GM23338 (cell line): ENCODE measurements around the gene LAPTM4A. TPM values are rescaled to one million over a fixed set of nuclear protein-coding genes. Genes with fewer than 3 reads are reported as not detected.
A peak's percentile ranks its signal among the peaks of the same experiment; 100 is the strongest.

Source experiments
- ATAC-seq: fragments of 200-7000 bp; cut with Tn5 transposase; 3 replicates; pipeline ENCODE4 v1.9.1; 2020
- DNase-seq: peaks from one replicate; pipeline ENCODE4 v3.0.0-alpha.2; 2015; ENCODE audit warnings: low spot score
- H2AFZ ChIP-seq: fragments of 200-600 bp; sonication (generic); 2 replicates; pipeline ENCODE4 v1.8.0; 2016; ENCODE audit warnings: antibody characterized with exemption, mild to moderate bottlenecking, moderate library complexity
- H3F3A ChIP-seq: fragments of 200-600 bp; sonication (generic); replicated peaks from 2 replicates; pipeline ENCODE4 v1.8.0; 2017; ENCODE audit warnings: antibody characterized with exemption, mixed run types, low read depth
- H3K27ac ChIP-seq: fragments of 200-600 bp; sonication (generic); 2 replicates; pipeline ENCODE4 v1.6.1; 2016; ENCODE audit warnings: low read depth
- H3K27me3 ChIP-seq: fragments of 200-600 bp; sonication (generic); 2 replicates; pipeline ENCODE4 v1.8.0; 2016; ENCODE audit warnings: mild to moderate bottlenecking, mixed run types, moderate library complexity; ENCODE audit not compliant: insufficient read depth
- H3K36me3 ChIP-seq: fragments of 200-600 bp; sonication (generic); 2 replicates; pipeline ENCODE4 v1.8.0; 2016; ENCODE audit warnings: mild to moderate bottlenecking; ENCODE audit not compliant: insufficient read depth
- H3K4me1 ChIP-seq: fragments of 200-600 bp; sonication (generic); 2 replicates; pipeline ENCODE4 v1.8.0; 2016; ENCODE audit warnings: mild to moderate bottlenecking, moderate library complexity; ENCODE audit not compliant: insufficient read depth
- H3K4me2 ChIP-seq: fragments of 200-600 bp; sonication (generic); 2 replicates; pipeline ENCODE4 v1.7.1; 2017; ENCODE audit warnings: mixed run types
- H3K4me3 ChIP-seq: fragments of 200-600 bp; sonication (generic); 2 replicates; pipeline ENCODE4 v1.6.1; 2016; ENCODE audit warnings: mixed run types
- H3K79me2 ChIP-seq: fragments of 200-600 bp; sonication (generic); replicated peaks from 2 replicates; pipeline ENCODE4 v1.8.0; 2017; ENCODE audit warnings: mild to moderate bottlenecking; ENCODE audit not compliant: insufficient read depth
- H3K9me2 ChIP-seq: fragments of 200-600 bp; sonication (generic); 2 replicates; pipeline ENCODE4 v1.8.0; 2017; ENCODE audit not compliant: insufficient read depth
- H4K20me1 ChIP-seq: fragments of 200-600 bp; sonication (generic); replicated peaks from 2 replicates; pipeline ENCODE4 v1.8.0; 2017; ENCODE audit warnings: mild to moderate bottlenecking; ENCODE audit not compliant: insufficient read depth
- H3K27ac Mint-ChIP-seq: 2 replicates; pipeline ENCODE4 v1.8.0; 2020; ENCODE audit warnings: inconsistent platforms, mild to moderate bottlenecking, moderate library complexity, mixed read lengths
- H3K27me3 Mint-ChIP-seq: 3 replicates; pipeline ENCODE4 v1.8.0; 2022; ENCODE audit warnings: low read depth, mild to moderate bottlenecking, moderate library complexity, mixed read lengths, inconsistent platforms; ENCODE audit not compliant: insufficient read depth, poor library complexity
- H3K36me3 Mint-ChIP-seq: 3 replicates; pipeline ENCODE4 v1.8.0; 2021; ENCODE audit warnings: low read depth, mild to moderate bottlenecking, inconsistent platforms, moderate library complexity, mixed read lengths
- H3K4me1 Mint-ChIP-seq: 3 replicates; pipeline ENCODE4 v1.8.0; 2020; ENCODE audit warnings: mild to moderate bottlenecking, inconsistent platforms, mixed read lengths
- H3K4me3 Mint-ChIP-seq: 3 replicates; pipeline ENCODE4 v1.8.0; 2021; ENCODE audit warnings: moderate library complexity, mild to moderate bottlenecking, inconsistent platforms, mixed read lengths
- H3K9me3 Mint-ChIP-seq: 3 replicates; pipeline ENCODE4 v1.8.0; 2020; ENCODE audit warnings: moderate library complexity, mild to moderate bottlenecking, inconsistent platforms, mixed read lengths
- CREB1 ChIP-seq: fragments of 250-450 bp; sonication (Bioruptor Pico); IDR thresholded peaks from 2 replicates; pipeline ENCODE4 v1.5.0; 2020; ENCODE audit warnings: low read depth, mild to moderate bottlenecking, moderate library complexity
- EZH2phosphoT487 ChIP-seq: fragments of 200-600 bp; sonication (generic); IDR thresholded peaks from one replicate; pipeline ENCODE4 v1.8.1; 2018; ENCODE audit warnings: antibody characterized with exemption; ENCODE audit not compliant: unreplicated experiment
- REST ChIP-seq: IDR thresholded peaks from one replicate; pipeline ENCODE4 v1.6.1; 2018; ENCODE audit warnings: antibody characterized with exemption; ENCODE audit not compliant: unreplicated experiment
- ZNF114 ChIP-seq: fragments of 250-450 bp; sonication (Bioruptor Pico); IDR thresholded peaks from 2 replicates; pipeline ENCODE4 v1.5.0; 2020; ENCODE audit warnings: mild to moderate bottlenecking, moderate library complexity
- ZNF331 ChIP-seq: fragments of 250-450 bp; sonication (Bioruptor Pico); IDR thresholded peaks from 2 replicates; pipeline ENCODE4 v1.5.0; 2020; ENCODE audit warnings: low read depth, mild to moderate bottlenecking, moderate library complexity
- polyA plus RNA-seq: library from polyadenylated mRNA; unstranded; fragments of >200 nt; fragmentation: Nextera tagmentation; extraction: Ambion mirVana; gene quantifications from 2 replicates; pipeline ENCODE4 v1.2.1, GENCODE V29; 2016
- total RNA-seq: library from RNA; depleted of rRNA; stranded (reverse); fragments of >200 nt; shearing (Covaris generic); gene quantifications from 2 replicates; pipeline ENCODE4 v1.2.3, GENCODE V29; 2014
- TF ChIP-seq, protein P1 (sequence below), 2 experiments: fragments of 200-600 bp in 1 of 2; sonication (generic) in 1 of 2; conservative IDR thresholded peaks; 2 replicates each; pipeline versions ENCODE4 v1.5.1 to v1.6.1; 2016 to 2017; ENCODE audit warnings: antibody characterized with exemption in 2 of 2, low read depth in 2 of 2, mild to moderate bottlenecking in 2 of 2, moderate library complexity in 1 of 2
- TF ChIP-seq, protein P2 (sequence below): IDR thresholded peaks from 2 replicates; pipeline ENCODE4 v1.6.1; 2016; ENCODE audit warnings: antibody characterized with exemption

Gene LAPTM4A
- total and polyA plus RNA-seq, 2 experiments from 2014 or later, result 123 to 214 TPM

DNA sequence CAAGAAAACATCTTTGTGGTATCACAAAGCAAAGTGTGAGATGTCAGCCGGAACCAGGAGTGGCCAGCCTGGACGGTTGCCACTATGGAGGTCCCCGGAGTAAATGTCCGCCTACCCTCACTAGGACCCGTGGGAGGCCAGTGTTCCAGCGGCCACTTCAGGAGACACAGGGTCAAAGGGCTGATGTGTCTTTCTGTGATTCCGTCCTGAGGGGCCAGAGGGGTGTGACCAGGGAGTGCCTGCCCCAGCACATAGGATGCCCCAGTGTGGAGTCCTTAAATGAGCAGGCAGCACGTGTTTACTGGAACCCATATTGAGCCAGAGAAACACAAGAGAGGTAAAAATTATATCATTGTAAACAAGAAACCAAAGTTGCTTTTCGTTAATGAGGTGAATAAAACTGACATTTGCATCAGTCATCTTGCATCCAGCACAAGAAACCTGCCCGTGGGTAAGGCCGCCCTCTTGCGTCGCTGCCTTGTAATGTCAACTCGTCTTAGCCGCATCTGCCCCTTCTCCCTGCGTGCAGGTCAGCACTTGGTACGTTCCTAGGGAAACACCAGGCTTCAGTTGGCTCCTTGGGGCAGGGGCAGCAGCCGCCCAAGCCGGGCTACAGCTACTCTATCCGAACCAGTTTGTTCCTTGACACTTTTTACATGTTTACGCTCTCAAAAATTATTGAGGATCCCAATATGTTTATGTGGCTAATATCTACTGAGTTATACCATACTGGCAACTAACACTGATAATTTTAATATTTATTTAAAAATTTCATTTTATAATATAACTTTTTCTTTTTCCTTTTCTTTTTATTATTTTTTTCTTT lies 46.7 kb upstream of the LAPTM4A start:
- H3K27ac Mint-ChIP-seq, result no peak overlapping the region
- peak; percentile 95 for DNase-seq
- no peak overlapping the region for H3K27ac ChIP-seq
- H3K4me1 Mint-ChIP-seq, result peaks cover 17% of the 10 kb centered on the region
- H3K4me2 ChIP-seq, result no peak overlapping the region
- H3K36me3 ChIP-seq, result no peaks in the 10 kb centered on the region
- no peak overlapping the region for H3K4me3 ChIP-seq
- H3K36me3 Mint-ChIP-seq, result no peaks in the 10 kb centered on the region
- no peak overlapping the region; the same call in 2 of the 3 replicates for H3K4me3 Mint-ChIP-seq
- no peaks in the 10 kb centered on the region for H3F3A ChIP-seq
- H3K9me3 Mint-ChIP-seq, result no peaks in the 10 kb centered on the region; the same call in 1 of the 3 replicates
- ATAC-seq, result peak; percentile 91
- peak overlapping the region; percentile 0; the same call in 1 of the 2 replicates for H2AFZ ChIP-seq
- H3K27me3 Mint-ChIP-seq, result peaks cover 9% of the 10 kb centered on the region
- H3K79me2 ChIP-seq, result no peaks in the 10 kb centered on the region
- no peaks in the 10 kb centered on the region for H3K27me3 ChIP-seq
- no peaks in the 10 kb centered on the region for H4K20me1 ChIP-seq
- peaks cover 7% of the 10 kb centered on the region for H3K4me1 ChIP-seq
- TF ChIP-seq CREB1 (peak; percentile 64; the same call in 1 of the 2 replicates), REST (no peak), ZNF331 (no peak)
- TF ChIP-seq, protein P1, sequence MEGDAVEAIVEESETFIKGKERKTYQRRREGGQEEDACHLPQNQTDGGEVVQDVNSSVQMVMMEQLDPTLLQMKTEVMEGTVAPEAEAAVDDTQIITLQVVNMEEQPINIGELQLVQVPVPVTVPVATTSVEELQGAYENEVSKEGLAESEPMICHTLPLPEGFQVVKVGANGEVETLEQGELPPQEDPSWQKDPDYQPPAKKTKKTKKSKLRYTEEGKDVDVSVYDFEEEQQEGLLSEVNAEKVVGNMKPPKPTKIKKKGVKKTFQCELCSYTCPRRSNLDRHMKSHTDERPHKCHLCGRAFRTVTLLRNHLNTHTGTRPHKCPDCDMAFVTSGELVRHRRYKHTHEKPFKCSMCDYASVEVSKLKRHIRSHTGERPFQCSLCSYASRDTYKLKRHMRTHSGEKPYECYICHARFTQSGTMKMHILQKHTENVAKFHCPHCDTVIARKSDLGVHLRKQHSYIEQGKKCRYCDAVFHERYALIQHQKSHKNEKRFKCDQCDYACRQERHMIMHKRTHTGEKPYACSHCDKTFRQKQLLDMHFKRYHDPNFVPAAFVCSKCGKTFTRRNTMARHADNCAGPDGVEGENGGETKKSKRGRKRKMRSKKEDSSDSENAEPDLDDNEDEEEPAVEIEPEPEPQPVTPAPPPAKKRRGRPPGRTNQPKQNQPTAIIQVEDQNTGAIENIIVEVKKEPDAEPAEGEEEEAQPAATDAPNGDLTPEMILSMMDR (conservative IDR thresholded peaks at IDR 0.05; ENCODE audit: low read depth in 2 of 2), result peak; percentile 92 to 100
- TF ChIP-seq, protein P2, sequence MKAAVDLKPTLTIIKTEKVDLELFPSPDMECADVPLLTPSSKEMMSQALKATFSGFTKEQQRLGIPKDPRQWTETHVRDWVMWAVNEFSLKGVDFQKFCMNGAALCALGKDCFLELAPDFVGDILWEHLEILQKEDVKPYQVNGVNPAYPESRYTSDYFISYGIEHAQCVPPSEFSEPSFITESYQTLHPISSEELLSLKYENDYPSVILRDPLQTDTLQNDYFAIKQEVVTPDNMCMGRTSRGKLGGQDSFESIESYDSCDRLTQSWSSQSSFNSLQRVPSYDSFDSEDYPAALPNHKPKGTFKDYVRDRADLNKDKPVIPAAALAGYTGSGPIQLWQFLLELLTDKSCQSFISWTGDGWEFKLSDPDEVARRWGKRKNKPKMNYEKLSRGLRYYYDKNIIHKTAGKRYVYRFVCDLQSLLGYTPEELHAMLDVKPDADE, result no peak
- no peaks in the 10 kb centered on the region for H3K9me2 ChIP-seq

DNA sequence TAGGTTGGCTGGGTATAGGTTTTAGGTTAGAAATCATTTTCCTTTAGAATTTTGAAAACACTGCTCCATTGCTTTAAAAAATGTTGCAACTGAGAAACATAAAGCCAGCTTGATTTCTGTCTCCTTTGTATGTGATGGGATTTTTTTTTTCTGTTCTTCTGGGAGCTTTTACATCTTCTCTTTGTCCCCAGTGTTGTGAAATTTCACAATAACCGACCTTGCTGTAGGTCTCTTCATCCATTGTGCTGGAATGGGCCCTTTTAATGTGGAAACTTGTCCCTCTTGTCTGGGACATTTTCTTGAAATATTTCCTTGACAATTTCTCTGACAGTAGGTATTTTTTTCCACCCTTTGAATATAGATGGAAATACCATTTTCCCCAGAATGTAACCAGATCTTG lies 44.0 kb upstream of the LAPTM4A start:
- Histone ChIP-seq H3F3A (no peaks in the 10 kb centered on the region), H3K27ac (no peak overlapping the region), H3K79me2 (no peaks in the 10 kb centered on the region), H2AFZ (no peak overlapping the region), H4K20me1 (no peaks in the 10 kb centered on the region), H3K4me1 (peaks cover 7% of the 10 kb centered on the region), H3K36me3 (no peaks in the 10 kb centered on the region), H3K9me2 (no peaks in the 10 kb centered on the region), H3K27me3 (no peaks in the 10 kb centered on the region), H3K4me3 (no peak overlapping the region), H3K4me2 (no peak overlapping the region)
- no peaks in the 10 kb centered on the region for H3K36me3 Mint-ChIP-seq
- no peak overlapping the region for H3K27ac Mint-ChIP-seq
- H3K9me3 Mint-ChIP-seq, result no peaks in the 10 kb centered on the region; the same call in 2 of the 3 replicates
- H3K4me3 Mint-ChIP-seq, result no peak overlapping the region
- H3K4me1 Mint-ChIP-seq, result peaks cover 17% of the 10 kb centered on the region
- DNase-seq (no peak), ATAC-seq (no peak)
- peaks cover 8% of the 10 kb centered on the region for H3K27me3 Mint-ChIP-seq
- TF ChIP-seq CREB1 (no peak), ZNF331 (no peak), REST (no peak), ZNF114 (CRISPR knock-in tag) (no peak), EZH2phosphoT487 (no peak)
- TF ChIP-seq, protein P1 (conservative IDR thresholded peaks at IDR 0.05; ENCODE audit: low read depth in 2 of 2), result no peak
- TF ChIP-seq, protein P2, result no peak
